ENCODE data around the gene TRPV5. TPM values are rescaled to one million over a fixed set of nuclear protein-coding genes. Genes with fewer than 3 reads are reported as not detected.

TRPV5 gene
- total RNA-seq, 1 experiment from 2014 or later: not detected

GRCh38 chr7:142942746-142943145 lies 9.2 kb upstream of the TRPV5 start:
- in situ Hi-C loops (cut with HindIII; ENCODE audit: low sequenced_read_pairs): no loop called here
- no peak for DNase-seq (ENCODE audit: low spot score)

GRCh38 chr7:142941541-142941940 lies 8.0 kb upstream of the TRPV5 start:
- in situ Hi-C loops (cut with HindIII; ENCODE audit: low sequenced_read_pairs): no loop called here
- DNase-seq (ENCODE audit: low spot score): no peak

- in situ Hi-C loops (cut with HindIII; ENCODE audit: low sequenced_read_pairs): no loop called here
- no peak for DNase-seq (ENCODE audit: low spot score)
Observed at GRCh38 chr7:142940966-142941535, 7.5 kb upstream of the TRPV5 start.

DNA sequence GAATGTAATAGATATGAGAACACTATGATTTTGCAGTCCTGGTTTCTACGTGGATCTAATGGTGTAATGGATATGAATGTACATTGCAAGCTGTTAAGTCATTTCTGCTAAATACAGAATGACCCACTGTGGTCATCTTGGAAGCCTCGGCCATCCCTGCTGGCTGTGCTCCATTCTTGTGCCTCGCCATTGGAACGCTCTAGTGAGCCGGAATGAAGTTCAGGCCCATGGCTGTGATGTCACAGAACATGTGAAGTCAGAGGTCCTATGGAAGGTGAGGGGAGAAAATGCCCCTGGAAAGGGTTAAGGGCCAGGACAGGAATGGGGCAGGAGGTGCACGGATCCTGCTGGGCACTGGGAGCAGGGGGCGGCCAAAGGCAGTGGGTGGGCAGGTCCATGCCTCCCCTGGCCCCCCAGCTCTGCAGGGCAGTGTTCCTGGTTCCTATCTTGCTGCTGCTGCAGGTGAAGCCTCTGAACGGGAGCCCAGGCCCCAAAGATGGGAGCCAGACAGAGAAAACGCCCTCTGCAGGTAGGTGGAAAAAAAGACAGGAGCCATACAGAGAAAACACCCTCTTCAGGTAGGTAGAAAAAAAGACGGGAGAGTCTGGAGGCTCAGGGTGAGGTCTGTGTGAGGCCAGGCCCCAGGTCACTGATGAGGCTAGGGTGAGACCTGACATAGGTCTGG lies 5.8 kb upstream of the TRPV5 start, which contains the start of gene LLCFC1:
LLCFC1 (plus strand) TSS at position 259 of the 685 bp plus-strand sequence; CDS start at position 397, 138 bp downstream.
- in situ Hi-C loops (cut with HindIII; ENCODE audit: low sequenced_read_pairs): no loop called here
- no peak for DNase-seq (ENCODE audit: low spot score)

- in situ Hi-C loops (cut with HindIII; ENCODE audit: low sequenced_read_pairs): no loop called here
- no peak for DNase-seq (ENCODE audit: low spot score)
Observed at GRCh38 chr7:142938611-142939010, 5.1 kb upstream of the TRPV5 start.

- no peak for DNase-seq (ENCODE audit: low spot score)
- in situ Hi-C loops (cut with HindIII; ENCODE audit: low sequenced_read_pairs): no loop called here
Observed at GRCh38 chr7:142935941-142936565, 2.5 kb upstream of the TRPV5 start.

GRCh38 chr7:142934056-142934455 lies 510 bp upstream of the TRPV5 start:
- in situ Hi-C loops (cut with HindIII; ENCODE audit: low sequenced_read_pairs): no loop called here
- DNase-seq (ENCODE audit: low spot score): no peak

GRCh38 chr7:142933092-142933475 lies 462 bp downstream of the TRPV5 start:
- DNase-seq (ENCODE audit: low spot score): no peak
- in situ Hi-C loops (cut with HindIII; ENCODE audit: low sequenced_read_pairs): no loop called here

- in situ Hi-C loops (cut with HindIII; ENCODE audit: low sequenced_read_pairs): no loop called here
- no peak for DNase-seq (ENCODE audit: low spot score)
Observed at GRCh38 chr7:142932386-142933091, 1.0 kb downstream of the TRPV5 start.

GRCh38 chr7:142930126-142930730 lies 3.3 kb downstream of the TRPV5 start:
- DNase-seq (ENCODE audit: low spot score): no peak
- in situ Hi-C loops (cut with HindIII; ENCODE audit: low sequenced_read_pairs): no loop called here

DNA sequence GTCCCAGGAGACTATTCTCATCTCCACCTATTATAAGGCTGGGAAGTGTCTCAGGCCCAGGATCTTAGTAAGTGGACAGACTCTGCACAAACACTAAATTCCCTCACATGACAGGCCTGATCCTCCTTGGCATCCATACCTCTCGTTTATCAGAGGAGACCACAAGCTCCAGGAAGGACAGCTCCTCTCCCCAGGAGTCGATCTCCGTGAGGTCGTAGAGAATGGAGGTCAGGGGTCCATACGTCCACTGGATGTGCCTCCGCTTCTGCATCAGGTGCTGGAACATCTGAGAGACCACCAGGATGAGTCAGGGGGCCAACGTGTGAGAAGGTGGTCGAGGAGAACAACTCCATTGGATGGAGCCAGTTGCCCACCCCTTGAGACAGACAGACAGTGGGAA lies 5.6 kb downstream of the TRPV5 start:
- in situ Hi-C loops (cut with HindIII; ENCODE audit: low sequenced_read_pairs): no loop called here

DNA sequence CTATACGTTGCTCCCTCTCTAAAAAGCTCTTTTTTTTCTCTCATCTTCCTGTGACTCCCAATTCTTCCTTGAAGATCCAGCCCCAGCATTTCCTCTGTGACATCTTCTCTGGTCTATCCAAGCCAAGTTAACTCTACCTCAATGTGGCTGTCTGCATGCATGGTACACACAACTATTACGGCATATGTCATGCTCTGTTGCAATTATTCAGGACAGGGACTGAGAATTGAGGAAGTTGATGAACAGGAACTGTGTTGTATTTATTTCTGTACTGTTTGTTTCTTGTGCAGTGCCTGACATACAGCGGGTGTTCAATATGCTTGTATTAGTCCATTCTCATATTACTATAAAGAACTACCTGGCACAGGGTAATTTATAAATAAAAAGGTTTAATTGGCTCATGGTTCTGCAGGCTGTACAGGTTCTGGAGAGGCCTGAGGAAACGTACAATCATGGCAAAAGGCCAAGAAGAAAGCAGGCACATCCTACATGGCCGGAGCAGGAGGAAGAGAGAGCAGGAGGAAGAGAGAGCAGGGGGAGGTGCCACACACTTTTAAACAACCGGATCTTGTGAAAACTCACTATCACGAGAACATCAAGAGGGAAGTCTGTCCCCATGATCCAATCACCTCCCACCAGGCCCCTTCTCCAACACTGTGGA lies 6.3 kb downstream of the TRPV5 start:
- in situ Hi-C loops (cut with HindIII; ENCODE audit: low sequenced_read_pairs): no loop called here
- DNase-seq (ENCODE audit: low spot score): no peak

More for the DNA sequence above, 5.6 kb downstream of the TRPV5 start:
- no peak for DNase-seq (ENCODE audit: low spot score)

DNA sequence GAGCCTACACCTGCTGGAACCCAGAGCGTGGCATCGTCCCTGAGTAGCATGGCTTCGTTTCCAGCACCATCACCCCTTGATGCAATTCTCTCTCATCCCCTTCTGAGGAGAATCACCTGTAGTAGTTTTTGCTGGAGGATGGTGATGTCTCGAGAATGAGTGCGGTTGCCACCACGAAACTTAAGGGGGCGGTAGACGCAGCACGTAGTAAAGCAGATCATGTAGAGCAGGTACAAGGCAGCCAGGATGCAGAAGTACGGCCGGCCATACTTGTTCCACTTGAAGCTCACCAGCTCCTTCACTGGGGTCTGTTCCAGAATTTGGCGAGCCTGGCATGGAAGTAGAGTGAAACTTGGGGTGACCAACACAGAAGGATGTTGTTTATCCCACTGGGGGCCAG lies 8.1 kb downstream of the TRPV5 start:
- in situ Hi-C loops (cut with HindIII; ENCODE audit: low sequenced_read_pairs): no loop called here
- DNase-seq (ENCODE audit: low spot score): no peak

- no peak for DNase-seq (ENCODE audit: low spot score)
- in situ Hi-C loops (cut with HindIII; ENCODE audit: low sequenced_read_pairs): no loop called here
Observed at GRCh38 chr7:142923391-142923790, 10.2 kb downstream of the TRPV5 start.

GRCh38 chr7:142919656-142920055 lies 13.9 kb downstream of the TRPV5 start:
- in situ Hi-C loops (cut with HindIII; ENCODE audit: low sequenced_read_pairs): no loop called here
- DNase-seq (ENCODE audit: low spot score): no peak

DNA sequence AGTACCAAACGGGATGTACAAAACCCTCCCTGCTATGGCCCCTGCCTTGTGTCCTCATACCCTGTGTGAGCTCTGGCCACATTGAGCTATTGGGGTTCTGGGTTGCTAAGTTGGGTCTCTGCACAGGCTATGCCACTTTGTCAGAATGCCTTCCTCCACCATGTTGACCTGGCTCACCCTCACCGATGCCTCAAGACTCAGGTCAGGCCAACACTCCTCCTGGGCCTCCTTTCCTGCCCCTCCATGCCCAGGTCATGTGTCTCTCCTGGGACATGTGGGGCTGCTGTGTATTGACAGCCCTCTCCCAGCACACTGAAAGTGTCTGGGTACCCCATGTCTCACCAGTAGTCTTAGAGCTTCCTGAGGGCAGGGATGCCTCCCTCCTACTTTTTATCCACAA lies 14.6 kb downstream of the TRPV5 start:
- no peak for DNase-seq (ENCODE audit: low spot score)
- in situ Hi-C loops (cut with HindIII; ENCODE audit: low sequenced_read_pairs): no loop called here

- DNase-seq (ENCODE audit: low spot score): no peak
- in situ Hi-C loops (cut with HindIII; ENCODE audit: low sequenced_read_pairs): no loop called here
Observed at GRCh38 chr7:142917447-142917846, 16.1 kb downstream of the TRPV5 start.

- no peak for DNase-seq (ENCODE audit: low spot score)
- in situ Hi-C loops (cut with HindIII; ENCODE audit: low sequenced_read_pairs): no loop called here
Observed at GRCh38 chr7:142916508-142916907, 17.0 kb downstream of the TRPV5 start.

- no peak for DNase-seq (ENCODE audit: low spot score)
- in situ Hi-C loops (cut with HindIII; ENCODE audit: low sequenced_read_pairs): no loop called here
Observed at GRCh38 chr7:142915315-142915714, 18.2 kb downstream of the TRPV5 start.

All from G401 (cell line).